OCI-LY7 (cell line): Measurements from ENCODE around the gene EIF4G2.

Source experiments
- CTCF ChIP-seq: fragments of 200-600 bp; sonication (generic); conservative IDR thresholded peaks from 2 replicates; pipeline ENCODE4 v1.5.1; 2014; ENCODE audit warnings: mild to moderate bottlenecking, antibody characterized with exemption, low read length, moderate library complexity, mixed read lengths
- EZH2phosphoT487 ChIP-seq: fragments of 200-600 bp; sonication (generic); IDR thresholded peaks from 2 replicates; pipeline ENCODE4 v1.6.1; 2018; ENCODE audit warnings: low read depth, borderline replicate concordance, mild to moderate bottlenecking, mixed run types, antibody characterized with exemption, low read length, moderate library complexity, mixed read lengths

DNA sequence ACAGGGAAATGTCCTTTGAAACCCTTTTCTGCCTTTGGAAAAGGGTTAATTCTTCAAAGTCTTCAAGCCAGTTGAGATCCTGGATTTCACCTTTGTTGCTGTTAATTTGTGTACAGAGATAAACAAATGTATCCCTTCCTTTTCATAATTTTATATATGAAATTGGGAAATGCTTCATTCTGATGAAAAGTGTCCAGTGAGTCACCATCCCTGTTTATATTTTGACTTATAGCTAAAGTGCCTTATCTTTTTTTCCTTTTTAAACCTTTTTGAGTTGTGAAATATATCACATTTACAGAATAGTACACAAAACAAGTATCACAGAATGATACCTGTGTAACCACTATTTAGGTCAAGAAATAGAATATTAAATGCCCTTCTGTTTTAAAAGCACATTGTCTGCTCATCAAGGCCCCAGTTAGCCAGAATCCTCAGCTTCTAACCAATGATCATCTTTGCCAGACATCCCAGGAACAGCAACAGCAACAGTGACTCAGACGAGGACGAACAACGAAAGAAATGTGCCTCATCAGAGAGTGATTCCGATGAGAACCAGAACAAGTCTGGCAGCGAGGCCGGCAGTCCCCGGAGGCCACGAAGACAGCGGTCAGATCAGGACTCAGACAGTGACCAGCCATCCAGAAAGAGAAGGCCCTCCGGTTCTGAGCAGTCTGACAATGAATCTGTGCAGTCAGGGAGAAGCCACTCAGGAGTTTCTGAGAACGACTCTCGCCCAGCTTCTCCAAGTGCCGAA lies 30.3 kb downstream of the EIF4G2 start:
- TF ChIP-seq CTCF (no peak), EZH2phosphoT487 (no peak)
